Mononuclear cell (primary cell): ENCODE data around the gene DNAH6. TPM values are rescaled to one million over a fixed set of nuclear protein-coding genes. Genes with fewer than 3 reads are reported as not detected.
"Not testable (repeated sequence)": the region's sequence is repeated elsewhere in the genome, so short reads cannot be mapped to it uniquely, and the experiment has no call there.

Source experiments
- H3K27me3 ChIP-seq: 2 replicates; pipeline ENCODE4 v1.6.0; 2011; ENCODE audit warnings: low read length, control low read depth; ENCODE audit not compliant: insufficient read depth
- H3K4me1 ChIP-seq: 2 replicates; pipeline ENCODE4 v1.5.1; 2011; ENCODE audit warnings: mild to moderate bottlenecking, low read length, control low read depth; ENCODE audit not compliant: insufficient read depth
- H3K4me3 ChIP-seq: 2 replicates; pipeline ENCODE4 v1.5.1; 2011; ENCODE audit warnings: mild to moderate bottlenecking, low read length, moderate library complexity
- H3K9me3 ChIP-seq: 2 replicates; pipeline ENCODE4 v1.5.1; 2011; ENCODE audit warnings: low read depth, mild to moderate bottlenecking, control low read depth, low read length
- total RNA-seq: library from RNA; depleted of rRNA; stranded (reverse); fragments of >200 nt; gene quantifications from one replicate; pipeline ENCODE4 v1.2.3, GENCODE V29; 2012

DNAH6 gene, protein sequence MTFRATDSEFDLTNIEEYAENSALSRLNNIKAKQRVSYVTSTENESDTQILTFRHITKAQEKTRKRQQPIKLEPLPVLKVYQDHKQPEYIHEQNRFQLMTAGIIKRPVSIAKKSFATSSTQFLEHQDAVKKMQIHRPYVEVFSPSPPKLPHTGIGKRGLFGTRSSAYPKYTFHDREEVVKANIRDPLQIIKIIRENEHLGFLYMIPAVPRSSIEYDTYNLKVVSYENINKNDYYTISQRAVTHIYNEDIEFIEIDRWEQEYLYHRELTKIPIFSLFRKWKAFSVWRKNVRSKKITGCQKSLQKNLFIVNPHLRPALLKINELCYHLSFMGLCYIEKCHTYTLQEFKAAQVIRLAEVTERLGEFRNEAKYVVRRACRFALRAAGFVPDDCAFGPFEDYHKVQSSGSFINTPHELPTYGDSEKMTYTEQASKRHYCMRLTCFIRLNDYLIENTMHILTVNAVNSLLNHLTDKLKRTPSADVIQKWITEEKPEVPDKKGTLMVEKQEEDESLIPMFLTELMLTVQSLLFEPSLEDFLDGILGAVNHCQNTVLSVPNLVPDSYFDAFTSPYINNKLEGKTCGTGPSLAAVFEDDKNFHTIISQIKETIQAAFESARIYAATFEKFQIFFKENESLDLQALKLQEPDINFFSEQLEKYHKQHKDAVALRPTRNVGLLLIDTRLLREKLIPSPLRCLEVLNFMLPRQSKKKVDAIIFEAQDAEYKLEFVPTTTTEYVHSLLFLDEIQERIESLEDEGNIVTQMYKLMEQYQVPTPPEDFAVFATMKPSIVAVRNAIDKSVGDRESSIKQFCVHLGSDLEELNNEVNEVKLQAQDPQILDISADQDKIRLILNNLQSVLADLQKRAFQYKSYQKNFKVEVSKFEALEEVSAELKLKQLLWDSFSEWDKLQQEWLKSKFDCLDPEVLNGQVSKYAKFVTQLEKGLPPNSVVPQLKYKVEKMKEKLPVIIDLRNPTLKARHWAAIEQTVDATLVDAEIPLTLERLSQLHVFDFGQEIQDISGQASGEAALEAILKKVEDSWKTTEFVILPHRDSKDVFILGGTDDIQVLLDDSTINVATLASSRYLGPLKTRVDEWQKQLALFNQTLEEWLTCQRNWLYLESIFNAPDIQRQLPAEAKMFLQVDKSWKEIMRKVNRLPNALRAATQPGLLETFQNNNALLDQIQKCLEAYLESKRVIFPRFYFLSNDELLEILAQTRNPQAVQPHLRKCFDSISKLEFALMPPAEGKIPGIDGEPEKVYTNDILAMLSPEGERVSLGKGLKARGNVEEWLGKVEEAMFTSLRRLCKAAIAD (N-terminal part only)
- 0.31 TPM for total RNA-seq

DNA sequence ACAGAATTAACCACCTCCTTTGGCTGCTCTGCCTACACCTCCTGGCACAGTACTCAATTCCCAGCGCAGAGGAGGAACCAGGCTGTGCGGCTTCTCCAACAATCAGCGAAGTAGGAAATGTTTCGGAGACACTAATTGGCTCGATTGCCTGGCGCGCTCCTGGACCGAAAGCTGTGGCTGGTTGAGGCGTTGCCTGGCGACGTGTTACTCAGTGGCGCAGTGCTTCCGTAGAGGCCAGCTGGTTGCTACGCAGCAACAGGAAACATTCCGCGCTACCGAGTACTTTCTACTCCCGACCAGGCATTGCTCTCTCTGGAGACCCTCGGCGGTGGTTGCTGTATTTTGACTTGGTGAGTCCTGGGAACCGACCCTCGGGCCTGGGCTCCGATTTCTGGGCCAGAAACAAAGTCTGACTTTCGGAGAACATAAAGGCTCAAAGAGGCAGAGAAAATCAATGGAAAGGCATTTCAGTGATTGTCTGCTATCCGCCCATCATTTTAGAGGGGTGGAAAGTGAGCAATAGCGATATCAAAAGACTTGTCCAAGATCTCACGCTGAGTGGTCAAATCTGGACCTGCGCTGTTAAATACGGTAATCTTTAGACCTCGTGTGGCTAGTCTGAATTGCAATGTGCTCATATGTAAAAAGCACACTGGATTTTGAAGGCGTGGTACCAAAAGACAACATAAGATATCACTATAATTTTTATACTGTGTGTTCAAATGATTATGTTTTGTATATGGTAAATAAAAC is at the start of gene DNAH6:
Gene DNAH6 (plus strand): TSS at position 265 of the 753 bp plus-strand sequence. CDS start 1,329 bp downstream, outside the sequence.
- H3K4me1 ChIP-seq: peaks cover 12% of the 10 kb centered on the region
- H3K4me3 ChIP-seq: peak within 1 kb of the TSS; percentile 41
- H3K27me3 ChIP-seq: no peaks in the 10 kb centered on the region
- no peaks in the 10 kb centered on the region for H3K9me3 ChIP-seq

DNA sequence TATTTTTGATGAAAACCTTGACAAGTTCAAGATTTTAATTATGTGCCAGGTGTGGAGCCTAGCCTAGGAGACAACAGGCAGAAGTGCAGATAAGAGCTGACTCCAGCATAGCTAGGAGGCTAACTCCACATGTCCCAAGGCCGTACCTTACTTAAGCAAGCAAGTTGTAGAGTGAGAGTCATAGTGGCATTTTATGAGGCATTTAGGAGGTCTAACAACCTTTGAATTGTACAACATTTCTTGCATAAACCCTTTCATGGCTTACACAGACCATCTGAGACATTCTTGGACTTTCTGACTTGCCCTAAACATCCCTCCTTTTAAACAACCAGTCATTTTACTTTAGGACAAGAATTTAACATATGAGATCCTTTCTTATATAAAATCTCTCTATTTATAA is 48.9 kb upstream of the DNAH6 start:
- Histone ChIP-seq H3K4me1 (no peaks in the 10 kb centered on the region), H3K9me3 (no peaks in the 10 kb centered on the region), H3K4me3 (no peak overlapping the region), H3K27me3 (no peaks in the 10 kb centered on the region)

- H3K4me1 ChIP-seq, H3K27me3 ChIP-seq: not testable (repeated sequence)
Observed at GRCh38 chr2:84472423-84472822, 43.9 kb upstream of the DNAH6 start.

DNA sequence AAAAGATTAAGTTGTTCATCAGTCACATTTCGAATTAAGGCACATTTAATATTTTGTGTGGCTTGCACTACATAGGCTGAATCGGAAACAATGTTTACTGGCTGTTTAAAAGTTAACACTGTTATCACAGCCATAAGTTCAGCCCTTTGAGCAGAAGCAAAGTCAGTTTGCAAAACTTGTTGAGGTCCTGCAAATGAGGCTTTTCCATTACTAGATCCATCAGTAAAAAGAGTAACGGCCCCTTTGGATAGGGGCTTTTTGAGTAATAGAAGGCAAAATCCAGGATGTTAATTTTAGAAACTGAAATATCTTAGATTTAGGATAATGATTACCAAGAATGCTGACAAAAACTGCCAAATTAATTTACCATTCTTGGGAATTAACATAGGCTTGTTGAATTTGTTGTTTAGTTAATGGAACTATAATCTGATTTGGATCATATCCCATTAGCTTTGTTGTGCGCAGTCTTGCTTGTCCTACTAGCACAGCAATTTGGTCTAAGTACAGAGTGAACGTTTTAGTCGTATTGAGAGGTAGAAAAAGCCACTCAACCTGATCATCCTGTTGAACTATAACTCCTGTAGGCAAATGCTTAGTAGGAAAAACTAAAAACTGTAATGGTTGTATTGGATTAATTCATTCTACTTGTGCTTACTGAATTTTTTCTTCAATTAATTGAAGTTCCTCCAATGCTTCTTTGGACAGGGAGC is 43.3 kb upstream of the DNAH6 start:
- Histone ChIP-seq H3K9me3 (no peaks in the 10 kb centered on the region), H3K4me1 (no peaks in the 10 kb centered on the region), H3K4me3 (no peak overlapping the region), H3K27me3 (no peaks in the 10 kb centered on the region)

More at GRCh38 chr2:84472423-84472822, 43.9 kb upstream of the DNAH6 start:
- not testable (repeated sequence) for H3K4me3 ChIP-seq, H3K9me3 ChIP-seq

DNA sequence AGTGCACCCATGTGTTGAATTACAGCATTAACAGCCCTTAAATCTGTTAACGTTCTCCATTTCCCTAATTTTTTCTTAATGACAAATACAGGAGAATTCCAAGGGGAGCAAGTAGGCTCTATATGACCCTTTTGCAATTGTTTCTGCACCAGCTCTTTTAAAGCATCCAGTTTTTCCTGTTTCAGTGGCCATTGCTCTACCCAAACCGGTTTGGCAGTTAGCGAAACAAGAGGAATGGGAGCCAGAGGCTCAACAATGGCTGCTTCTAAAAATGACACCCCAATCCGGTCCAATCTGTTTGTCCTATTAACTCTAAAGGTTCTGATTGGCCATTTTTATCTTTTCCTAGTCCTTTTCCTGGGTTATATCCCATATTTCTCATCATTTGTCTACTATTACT is 42.1 kb upstream of the DNAH6 start:
- Histone ChIP-seq H3K4me1 (no peaks in the 10 kb centered on the region), H3K27me3 (no peaks in the 10 kb centered on the region), H3K9me3 (no peaks in the 10 kb centered on the region), H3K4me3 (no peak overlapping the region)

DNA sequence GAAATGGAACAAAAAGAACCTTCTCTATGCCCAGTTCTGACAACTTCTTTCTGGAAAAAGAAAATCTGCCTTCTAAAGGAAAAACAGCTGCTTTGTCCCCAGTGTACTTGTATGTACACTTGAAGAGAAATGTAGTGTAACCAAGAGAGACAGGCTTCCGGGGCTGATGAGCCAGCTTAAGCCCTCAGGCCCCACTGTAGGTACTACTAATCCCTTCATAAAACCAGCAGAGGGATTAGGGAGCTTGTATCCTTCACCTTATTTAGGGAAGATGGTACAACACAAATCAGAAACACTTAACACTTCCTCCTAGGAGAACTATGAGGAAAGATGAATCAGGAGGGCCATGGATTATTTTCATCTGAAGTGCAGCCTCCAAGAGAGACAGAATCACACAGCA is 38.4 kb upstream of the DNAH6 start:
- Histone ChIP-seq H3K9me3 (no peaks in the 10 kb centered on the region), H3K4me1 (peaks cover 11% of the 10 kb centered on the region), H3K27me3 (no peaks in the 10 kb centered on the region), H3K4me3 (no peak overlapping the region)

- no peaks in the 10 kb centered on the region for H3K27me3 ChIP-seq
- H3K9me3 ChIP-seq: no peaks in the 10 kb centered on the region
- H3K4me1 ChIP-seq: peaks cover 11% of the 10 kb centered on the region
- H3K4me3 ChIP-seq: no peak overlapping the region
Observed at GRCh38 chr2:84478867-84479266, 37.4 kb upstream of the DNAH6 start.

DNA sequence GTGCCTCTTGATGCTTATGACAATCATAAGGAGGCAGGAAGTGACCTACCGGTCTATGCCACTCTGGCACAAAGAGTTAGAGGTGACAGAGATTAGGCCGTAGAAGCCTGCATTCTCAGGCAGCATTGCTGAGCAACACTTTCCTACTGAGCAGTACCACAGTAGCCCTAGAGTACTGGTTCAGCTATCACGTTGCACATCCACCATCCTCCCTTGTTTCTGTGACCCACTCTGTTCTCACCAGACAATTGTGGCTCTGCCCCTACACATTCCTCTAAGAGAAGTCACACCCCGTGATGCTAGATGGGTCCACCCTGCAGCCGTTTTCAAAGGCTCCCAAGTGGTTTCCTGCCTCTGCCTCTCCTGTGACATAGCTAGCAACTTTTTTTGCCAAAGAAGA is 34.6 kb upstream of the DNAH6 start:
- Histone ChIP-seq H3K27me3 (no peaks in the 10 kb centered on the region), H3K9me3 (no peaks in the 10 kb centered on the region), H3K4me1 (peaks cover 11% of the 10 kb centered on the region), H3K4me3 (no peak overlapping the region)

DNA sequence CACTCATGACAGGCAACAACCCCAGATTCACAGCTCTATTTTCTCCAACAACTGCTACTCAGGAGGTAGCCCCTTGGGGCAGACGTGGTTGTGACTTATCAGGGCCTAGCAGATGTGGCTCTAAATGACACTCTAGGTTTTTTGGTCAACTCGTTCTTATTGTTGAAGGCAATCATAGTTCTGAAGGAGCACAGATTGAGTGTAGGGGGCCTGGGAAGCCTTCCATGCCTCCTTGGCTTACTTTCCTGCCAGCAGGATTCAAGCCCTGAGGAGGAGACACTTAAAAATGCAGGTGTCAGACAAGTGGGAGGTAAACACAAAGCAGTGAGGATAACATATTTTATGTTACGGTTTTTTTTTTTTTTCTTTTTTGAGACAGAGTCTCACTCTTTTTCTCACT is 33.7 kb upstream of the DNAH6 start:
- Histone ChIP-seq H3K27me3 (no peaks in the 10 kb centered on the region), H3K9me3 (no peaks in the 10 kb centered on the region), H3K4me1 (peaks cover 11% of the 10 kb centered on the region), H3K4me3 (no peak overlapping the region)

DNA sequence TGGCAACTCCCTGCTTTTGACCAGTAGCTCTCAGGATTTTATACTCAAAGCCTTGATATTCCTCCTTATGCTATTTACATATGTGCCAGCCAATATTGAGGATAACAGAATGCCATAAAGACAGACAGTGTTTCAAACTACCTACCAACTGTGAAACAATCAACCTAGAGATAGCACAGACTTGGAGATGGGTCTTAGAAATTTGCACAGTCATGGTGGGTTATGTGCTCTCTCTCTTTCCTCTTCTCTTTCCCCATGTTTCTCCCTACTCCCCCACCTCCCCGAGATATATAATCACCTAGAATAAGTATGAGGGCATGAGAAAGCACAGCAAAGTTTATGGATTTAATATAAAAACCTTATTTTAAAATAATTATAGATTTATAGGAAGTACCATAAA is 33.0 kb upstream of the DNAH6 start:
- peaks cover 11% of the 10 kb centered on the region for H3K4me1 ChIP-seq
- H3K9me3 ChIP-seq: no peaks in the 10 kb centered on the region
- H3K27me3 ChIP-seq: no peaks in the 10 kb centered on the region
- no peak overlapping the region for H3K4me3 ChIP-seq

DNA sequence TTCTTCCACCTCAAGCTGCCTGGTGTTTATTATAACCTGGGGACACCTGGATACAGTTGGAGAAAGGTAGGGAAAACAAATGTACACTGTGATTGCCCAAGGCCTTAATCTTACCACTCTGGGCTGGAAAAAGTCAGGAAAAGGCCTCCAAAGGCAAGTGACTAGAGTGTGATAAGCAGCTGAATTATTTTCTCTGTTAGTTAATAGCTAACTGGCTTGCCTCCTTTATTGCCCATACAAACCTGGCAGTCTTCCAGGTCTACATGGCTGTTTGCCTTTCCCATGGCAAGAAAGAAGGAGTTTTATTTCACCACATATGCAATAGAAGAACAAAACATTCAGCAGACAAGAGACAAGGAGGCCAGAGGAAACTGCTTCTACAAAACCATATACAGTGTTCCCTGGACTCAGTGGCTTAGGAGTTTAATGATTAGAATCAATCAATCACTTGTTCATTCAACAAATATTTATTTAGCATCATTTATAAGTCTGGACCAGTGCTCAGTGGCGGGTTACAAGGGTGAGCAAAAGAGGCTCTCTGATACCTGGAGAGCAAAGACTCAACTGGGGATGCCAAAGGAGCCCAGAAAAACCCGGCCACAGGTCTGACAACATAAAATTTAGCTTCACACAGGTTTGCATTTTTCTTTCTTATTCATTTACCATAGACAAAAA is 29.7 kb upstream of the DNAH6 start:
- no peaks in the 10 kb centered on the region for H3K27me3 ChIP-seq
- no peaks in the 10 kb centered on the region for H3K9me3 ChIP-seq
- peaks cover 8% of the 10 kb centered on the region for H3K4me1 ChIP-seq
- no peak overlapping the region for H3K4me3 ChIP-seq

GRCh38 chr2:84487298-84487996 is 28.9 kb upstream of the DNAH6 start:
- Histone ChIP-seq H3K27me3 (no peaks in the 10 kb centered on the region), H3K9me3 (no peaks in the 10 kb centered on the region), H3K4me3 (no peak overlapping the region), H3K4me1 (no peaks in the 10 kb centered on the region)

DNA sequence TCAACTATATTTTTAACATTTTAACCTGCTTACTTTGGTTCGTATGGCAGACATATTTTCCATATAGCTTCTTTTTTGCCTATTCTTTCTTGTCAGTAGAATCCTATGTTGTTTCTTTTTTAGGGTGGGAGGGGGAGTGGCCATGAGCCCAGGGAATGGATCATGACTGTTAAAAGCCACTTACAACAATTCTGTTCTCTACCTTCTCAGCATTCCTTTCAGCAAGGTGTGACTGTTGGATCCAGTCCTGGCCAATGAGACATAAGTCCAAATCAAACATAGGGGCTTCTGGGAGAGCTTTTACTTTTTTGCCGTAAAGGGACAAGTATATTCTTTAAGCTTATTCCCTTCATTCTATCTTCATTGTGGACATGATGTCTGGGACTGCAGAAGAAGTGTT is 25.0 kb upstream of the DNAH6 start:
- no peaks in the 10 kb centered on the region for H3K4me1 ChIP-seq
- H3K4me3 ChIP-seq: no peak overlapping the region
- H3K9me3 ChIP-seq: no peaks in the 10 kb centered on the region
- H3K27me3 ChIP-seq: no peaks in the 10 kb centered on the region
